SK-N-SH treated with all-trans-retinoic acid at 6 μM for 48 hours (cell line): ENCODE data around the gene NIPSNAP2.

ENCODE experiments used
- ATAC-seq: fragments of 200-7000 bp; cut with Tn5 transposase; 3 replicates; pipeline ENCODE4 v1.9.1; 2020; ENCODE audit warnings: mild to moderate bottlenecking, moderate library complexity
- ARNTL ChIP-seq: fragments of 450-650 bp; formaldehyde crosslinking; IDR thresholded peaks from 2 replicates; pipeline ENCODE4 v1.5.0; 2020; ENCODE audit warnings: low read depth, mild to moderate bottlenecking, moderate library complexity, borderline replicate concordance
- CSDC2 ChIP-seq: fragments of 250-450 bp; sonication (Bioruptor Pico); IDR thresholded peaks from 2 replicates; pipeline ENCODE4 v1.5.0; 2020; ENCODE audit warnings: mild to moderate bottlenecking, moderate library complexity
- CSRNP3 ChIP-seq: fragments of 250-450 bp; sonication (Bioruptor Pico); IDR thresholded peaks from 2 replicates; pipeline ENCODE4 v1.5.1; 2021; ENCODE audit warnings: mild to moderate bottlenecking, moderate library complexity
- ESRRG ChIP-seq: fragments of 250-450 bp; sonication (Bioruptor Pico); IDR thresholded peaks from 2 replicates; pipeline ENCODE4 v1.6.1; 2021; ENCODE audit warnings: mild to moderate bottlenecking
- ISL1 ChIP-seq: fragments of 250-450 bp; sonication (Bioruptor Pico); IDR thresholded peaks from 2 replicates; pipeline ENCODE4 v2.1.2; 2022; ENCODE audit warnings: mild to moderate bottlenecking, moderate library complexity
- OSR1 ChIP-seq: fragments of 250-450 bp; sonication (Bioruptor Pico); IDR thresholded peaks from 2 replicates; pipeline ENCODE4 v1.8.0; 2022; ENCODE audit warnings: moderate library complexity, mild to moderate bottlenecking, inconsistent platforms
- POU6F1 ChIP-seq: fragments of 250-450 bp; sonication (Bioruptor Pico); IDR thresholded peaks from 2 replicates; pipeline ENCODE4 v1.8.0; 2021; ENCODE audit warnings: low read depth, mild to moderate bottlenecking, moderate library complexity, borderline replicate concordance
- PPARA ChIP-seq: fragments of 250-450 bp; sonication (Bioruptor Pico); IDR thresholded peaks from 2 replicates; pipeline ENCODE4 v1.5.0; 2020; ENCODE audit warnings: mild to moderate bottlenecking, borderline replicate concordance
- SNAI2 ChIP-seq: fragments of 250-450 bp; sonication (Bioruptor Pico); IDR thresholded peaks from 2 replicates; pipeline ENCODE4 v1.5.0; 2020; ENCODE audit warnings: mild to moderate bottlenecking, moderate library complexity
- TCF4 ChIP-seq: fragments of 250-450 bp; sonication (Bioruptor Pico); IDR thresholded peaks from 2 replicates; pipeline ENCODE4 v1.8.0; 2021; ENCODE audit warnings: mild to moderate bottlenecking, moderate library complexity, borderline replicate concordance
- TOX ChIP-seq: fragments of 250-450 bp; sonication (Bioruptor Pico); IDR thresholded peaks from 2 replicates; pipeline ENCODE4 v1.8.0; 2021; ENCODE audit warnings: mild to moderate bottlenecking, moderate library complexity, borderline replicate concordance
- TSHZ2 ChIP-seq: fragments of 250-450 bp; sonication (Bioruptor Pico); IDR thresholded peaks from 2 replicates; pipeline ENCODE4 v1.5.0; 2020; ENCODE audit warnings: mild to moderate bottlenecking, moderate library complexity
- ZFP3 ChIP-seq: fragments of 250-450 bp; sonication (Bioruptor Pico); IDR thresholded peaks from 2 replicates; pipeline ENCODE4 v1.5.0; 2020; ENCODE audit warnings: mild to moderate bottlenecking, moderate library complexity
- ZFP30 ChIP-seq: fragments of 450-650 bp; formaldehyde crosslinking; IDR thresholded peaks from 2 replicates; pipeline ENCODE4 v1.5.0; 2022; ENCODE audit warnings: mild to moderate bottlenecking, moderate library complexity
- ZNF565 ChIP-seq: fragments of 450-650 bp; formaldehyde crosslinking; conservative IDR thresholded peaks from 2 replicates; pipeline ENCODE4 v1.5.0; 2020; ENCODE audit warnings: low read depth, mild to moderate bottlenecking, moderate library complexity
- ZNF70 ChIP-seq: fragments of 450-650 bp; formaldehyde crosslinking; IDR thresholded peaks from 2 replicates; pipeline ENCODE4 v1.5.0; 2020; ENCODE audit warnings: mild to moderate bottlenecking, moderate library complexity
- ZNF8 ChIP-seq: fragments of 450-650 bp; formaldehyde crosslinking; IDR thresholded peaks from 2 replicates; pipeline ENCODE4 v1.5.0; 2020; ENCODE audit warnings: mild to moderate bottlenecking, moderate library complexity

The NIPSNAP2 gene

GRCh38 chr7:56003749-56004148, 39.4 kb downstream of the NIPSNAP2 start:
- no peak for TF ChIP-seq ARNTL (CRISPR knock-in tag)
- no peak for TF ChIP-seq ISL1 (CRISPR knock-in tag)
- TF ChIP-seq OSR1 (CRISPR knock-in tag) = no peak
- TF ChIP-seq ZNF565 (CRISPR knock-in tag) = no peak
- no peak for ATAC-seq

GRCh38 chr7:56007167-56007652, 42.8 kb downstream of the NIPSNAP2 start:
- ATAC-seq = no peak
- TF ChIP-seq ZFP3 (CRISPR knock-in tag) (no peak), ISL1 (CRISPR knock-in tag) (no peak), CSRNP3 (no peak), TCF4 (CRISPR knock-in tag) (no peak), PPARA (CRISPR knock-in tag) (no peak), ESRRG (no peak), TOX (CRISPR knock-in tag) (no peak), POU6F1 (CRISPR knock-in tag) (no peak), SNAI2 (CRISPR knock-in tag) (no peak)

GRCh38 chr7:56007891-56008290, 43.5 kb downstream of the NIPSNAP2 start:
- ATAC-seq = no peak

More at GRCh38 chr7:56007891-56008290, 43.5 kb downstream of the NIPSNAP2 start:
- TF ChIP-seq TSHZ2 (CRISPR knock-in tag) = no peak
- no peak for TF ChIP-seq POU6F1 (CRISPR knock-in tag)
- no peak for TF ChIP-seq TOX (CRISPR knock-in tag)
- TF ChIP-seq TCF4 (CRISPR knock-in tag) = no peak
- no peak for TF ChIP-seq ZNF70 (CRISPR knock-in tag)
- TF ChIP-seq CSDC2 (CRISPR knock-in tag) = no peak
- no peak for TF ChIP-seq ZFP30 (CRISPR knock-in tag)
- no peak for TF ChIP-seq ZNF8 (CRISPR knock-in tag)
- TF ChIP-seq ESRRG = no peak
- no peak for TF ChIP-seq CSRNP3
